GM21717 (cell line): ENCODE measurements around the gene KIF16B.

Experiments used
- ATAC-seq: cut with Tn5 transposase; IDR thresholded peaks from one replicate; pipeline ENCODE4 v1.9.1; 2021; ENCODE audit warnings: mild to moderate bottlenecking, moderate library complexity; ENCODE audit not compliant: unreplicated experiment

KIF16B gene

DNA sequence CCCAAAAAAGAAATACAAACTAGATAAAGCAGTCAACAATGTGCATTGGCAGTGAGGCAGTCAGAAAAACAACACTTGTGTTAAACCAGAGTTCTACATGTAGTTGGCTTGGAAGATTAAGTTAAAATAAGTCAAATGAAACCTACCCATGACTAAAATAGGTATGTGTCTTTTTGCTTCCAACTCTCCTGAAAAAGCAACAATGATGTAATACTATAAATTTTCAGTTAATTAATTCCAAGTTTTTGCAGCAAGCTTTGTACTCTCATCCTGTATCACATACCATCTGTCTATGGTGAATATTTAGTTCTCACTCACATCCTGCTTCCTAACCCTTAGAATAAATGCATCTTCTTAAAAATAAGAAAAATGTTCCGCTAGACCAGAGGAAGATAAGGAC is 261.5 kb downstream of the KIF16B start:
- no peak for ATAC-seq

DNA sequence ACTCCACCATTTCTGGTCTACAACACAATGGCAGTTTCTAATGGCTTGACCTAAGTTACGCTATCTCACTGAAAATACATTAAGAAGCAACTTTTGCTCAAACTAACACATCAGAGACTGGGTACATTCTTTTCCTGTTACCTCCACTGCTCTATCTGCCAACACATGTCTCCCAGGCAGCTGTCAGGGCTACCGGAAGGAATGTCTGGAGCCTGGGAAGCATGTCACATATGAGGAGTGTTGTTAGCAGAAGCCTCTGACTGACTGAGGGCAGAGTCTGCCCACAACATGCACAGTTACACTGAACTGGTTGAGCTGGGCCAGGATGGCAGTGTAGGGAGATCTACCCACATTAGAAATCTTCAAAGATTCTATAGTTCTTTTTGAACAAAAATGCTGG is 264.5 kb downstream of the KIF16B start:
- no peak for ATAC-seq

DNA sequence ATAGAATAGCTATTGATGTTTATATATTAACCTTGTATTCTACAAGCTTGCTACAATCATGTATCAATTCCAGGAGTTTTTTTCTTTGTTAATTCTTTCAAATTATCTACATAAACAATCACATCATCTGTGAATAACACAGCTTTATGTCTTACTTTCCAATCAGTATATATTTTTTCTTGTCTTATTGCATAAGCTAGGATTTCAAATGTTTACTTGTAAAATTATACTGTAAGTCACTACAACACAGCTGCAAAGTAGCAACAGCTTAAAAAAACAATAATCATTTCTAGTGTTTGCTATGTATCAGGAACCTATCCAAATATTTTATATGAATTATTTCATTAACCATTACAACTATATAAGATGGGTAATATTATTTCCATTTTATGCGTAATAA is 270.4 kb downstream of the KIF16B start:
- no peak for ATAC-seq

DNA sequence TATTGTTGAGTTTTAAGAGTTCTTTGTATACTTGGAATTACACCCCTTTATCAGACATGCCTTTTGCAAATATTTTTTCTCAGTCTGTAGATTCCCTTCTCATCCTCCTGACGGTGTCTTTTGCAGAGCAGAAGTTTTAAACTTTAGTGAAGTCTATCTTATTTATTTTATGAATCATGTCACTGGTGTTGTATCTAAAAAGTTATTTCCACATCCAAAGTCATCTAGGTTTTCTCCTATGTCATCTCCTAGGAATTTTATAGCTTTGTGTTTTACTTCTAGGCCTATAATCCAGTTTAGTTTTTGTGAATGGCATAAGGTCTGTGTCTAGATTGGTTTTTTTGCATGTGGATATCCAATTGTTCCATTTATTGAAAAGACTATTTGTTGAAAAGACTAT is 271.3 kb downstream of the KIF16B start:
- no peak for ATAC-seq

DNA sequence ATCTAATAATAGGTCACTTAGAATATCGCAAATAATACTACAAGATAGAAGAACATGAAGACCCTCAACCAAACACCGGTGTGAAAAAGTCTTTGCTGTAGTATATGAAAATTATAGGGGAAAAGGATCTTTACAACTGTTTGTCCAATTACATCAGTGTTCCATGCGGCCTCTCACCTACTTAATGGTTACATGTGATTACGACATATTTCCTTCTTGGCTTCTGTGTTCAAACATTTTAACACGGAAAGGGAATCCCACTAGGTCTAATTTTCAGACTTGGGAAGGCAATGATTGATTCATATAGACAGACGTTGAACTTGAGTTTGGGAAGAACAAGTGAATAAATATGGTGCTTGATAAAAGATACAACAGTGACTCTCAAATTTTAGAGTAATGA is 273.4 kb downstream of the KIF16B start:
- ATAC-seq, result no peak

DNA sequence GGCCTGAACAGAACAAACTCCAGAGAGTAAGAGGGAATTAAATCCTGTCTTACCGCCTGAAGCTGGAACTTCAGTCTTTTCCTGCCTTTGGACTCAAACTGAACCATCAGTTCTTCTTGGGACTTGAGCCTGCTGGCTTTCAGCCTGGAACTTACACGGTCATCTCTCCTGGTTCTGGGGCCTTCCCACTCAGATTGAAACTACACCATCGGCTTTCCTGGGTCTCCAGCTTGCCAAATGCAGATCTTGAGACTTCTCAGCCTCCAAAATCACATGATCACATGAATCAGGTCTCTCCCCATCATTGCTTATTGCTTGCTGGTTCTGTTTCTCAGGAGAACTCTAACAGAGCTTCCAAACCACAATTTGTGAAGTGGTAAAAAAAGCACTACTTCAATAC is 276.3 kb downstream of the KIF16B start:
- no peak for ATAC-seq

DNA sequence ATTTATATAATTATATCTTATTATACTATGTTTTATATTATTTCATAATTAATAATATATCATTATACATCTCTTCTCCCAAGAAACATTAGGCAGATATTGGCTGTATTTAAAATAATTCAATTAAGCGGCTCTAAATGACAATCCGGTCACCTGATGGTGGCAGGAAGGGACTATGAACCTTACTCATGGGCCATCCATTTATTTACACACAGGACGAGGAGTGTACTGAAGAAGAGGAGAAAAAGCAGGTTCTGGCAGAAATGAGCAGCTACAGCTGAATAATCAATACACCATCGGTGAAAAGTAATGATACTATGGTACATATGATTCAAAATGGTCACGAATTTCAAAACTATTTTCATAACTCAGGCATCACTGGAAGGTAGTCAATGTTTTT is 277.7 kb downstream of the KIF16B start:
- no peak for ATAC-seq

DNA sequence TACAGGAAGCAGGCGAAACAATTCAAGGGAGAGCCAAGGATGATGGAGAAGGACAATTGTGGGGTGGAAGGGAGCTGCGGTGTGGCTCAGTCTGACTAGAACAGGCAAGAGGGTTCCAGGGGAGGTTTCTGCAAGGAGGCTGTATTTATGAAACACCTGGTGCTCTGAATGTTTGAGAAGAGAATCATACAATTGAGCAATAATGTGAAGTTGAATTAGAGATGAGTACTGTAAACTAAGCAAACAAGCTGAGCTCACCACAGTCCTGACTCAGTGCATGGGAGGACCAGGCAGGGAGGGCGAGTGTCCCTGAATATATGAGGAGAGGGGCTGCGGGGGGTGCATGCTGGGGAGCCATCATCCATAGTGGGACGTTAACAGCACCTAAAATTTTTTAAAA is 279.7 kb downstream of the KIF16B start:
- no peak for ATAC-seq

DNA sequence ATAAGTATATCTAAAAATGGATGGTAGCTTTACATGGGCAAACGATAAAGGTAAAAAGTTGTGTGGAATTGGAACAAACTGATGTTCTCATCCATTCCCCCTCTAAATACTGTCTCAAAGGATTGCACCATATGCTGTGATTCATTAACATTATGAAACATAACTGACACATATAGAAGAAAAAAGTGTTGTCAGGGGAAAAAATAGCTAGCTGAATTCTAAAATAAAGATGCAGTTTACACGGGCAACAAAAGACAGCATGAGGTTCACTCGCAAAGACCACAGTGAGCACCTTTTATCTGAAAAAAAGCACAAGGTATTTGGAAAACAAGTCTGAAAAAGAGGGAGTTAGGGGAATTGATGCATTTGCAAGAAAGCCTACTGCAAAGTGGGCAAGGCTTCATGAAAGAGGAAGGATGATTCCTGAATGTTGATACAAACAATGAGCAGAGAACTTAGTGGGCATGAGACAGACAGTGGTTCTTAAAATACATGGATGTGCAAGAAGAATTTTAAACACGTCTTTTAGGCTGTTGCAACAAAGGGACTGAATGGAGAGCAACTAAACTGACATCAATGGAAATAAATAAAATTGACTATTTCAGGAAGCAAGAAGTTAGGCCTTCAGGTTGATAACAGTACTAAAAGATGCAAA is 280.9 kb downstream of the KIF16B start:
- no peak for ATAC-seq

DNA sequence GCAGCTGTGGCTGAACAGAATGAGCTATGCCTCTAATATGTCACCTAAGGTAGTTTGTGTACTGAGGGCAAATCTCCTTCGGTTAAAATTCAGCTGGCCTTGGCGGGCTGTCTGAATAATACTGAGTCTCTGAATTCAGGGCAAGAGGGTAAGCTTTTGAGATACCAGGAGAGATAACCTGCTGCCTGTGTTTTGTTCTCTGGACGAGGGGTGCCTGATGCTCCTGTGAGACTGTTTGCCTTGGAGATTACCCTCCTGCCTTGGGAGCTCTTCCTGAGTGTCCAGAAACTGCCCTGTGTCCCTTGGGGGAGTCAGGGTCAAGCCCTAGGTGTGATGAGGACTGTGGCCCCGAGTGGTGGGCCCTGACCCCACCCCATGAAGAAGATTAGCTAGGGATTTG is 282.9 kb downstream of the KIF16B start:
- ATAC-seq, result no peak

DNA sequence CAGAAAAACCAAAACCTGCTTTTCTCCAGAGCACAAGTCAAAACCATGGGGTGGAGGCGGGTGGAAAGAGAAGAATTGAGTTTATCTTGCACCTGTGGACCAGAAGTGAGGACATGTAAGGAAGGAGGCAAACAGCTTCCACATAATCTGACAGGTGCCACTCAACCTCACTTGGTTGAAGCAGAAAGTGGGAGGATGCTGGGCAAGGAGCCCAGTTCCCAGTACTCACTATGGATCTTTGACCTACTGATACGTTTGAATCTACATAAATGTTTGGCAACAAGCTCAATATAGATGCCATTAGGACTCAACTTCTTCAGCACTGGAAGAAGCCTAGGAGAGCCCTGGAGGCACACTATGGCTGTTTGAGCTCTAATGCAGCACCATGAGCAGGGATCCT is 285.5 kb downstream of the KIF16B start:
- ATAC-seq, result no peak

DNA sequence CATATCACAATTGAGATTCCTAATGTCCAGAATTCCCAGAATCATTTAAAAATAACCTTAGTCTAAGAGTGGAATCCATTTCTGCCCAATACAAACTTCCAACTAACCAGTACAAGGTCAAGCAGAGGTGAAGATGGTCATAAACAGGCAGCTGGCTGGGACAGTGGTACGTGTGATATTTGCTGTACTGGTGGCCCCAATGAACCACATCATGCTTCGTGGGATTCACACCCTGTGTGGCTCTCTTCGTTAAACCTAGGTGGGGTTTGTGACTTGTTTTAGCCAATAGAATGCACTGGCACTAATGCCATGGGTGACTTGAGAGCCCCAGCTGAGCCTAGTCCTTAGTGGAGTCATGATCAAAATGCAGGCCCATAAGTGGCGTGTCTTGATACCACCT is 286.6 kb downstream of the KIF16B start:
- no peak for ATAC-seq

DNA sequence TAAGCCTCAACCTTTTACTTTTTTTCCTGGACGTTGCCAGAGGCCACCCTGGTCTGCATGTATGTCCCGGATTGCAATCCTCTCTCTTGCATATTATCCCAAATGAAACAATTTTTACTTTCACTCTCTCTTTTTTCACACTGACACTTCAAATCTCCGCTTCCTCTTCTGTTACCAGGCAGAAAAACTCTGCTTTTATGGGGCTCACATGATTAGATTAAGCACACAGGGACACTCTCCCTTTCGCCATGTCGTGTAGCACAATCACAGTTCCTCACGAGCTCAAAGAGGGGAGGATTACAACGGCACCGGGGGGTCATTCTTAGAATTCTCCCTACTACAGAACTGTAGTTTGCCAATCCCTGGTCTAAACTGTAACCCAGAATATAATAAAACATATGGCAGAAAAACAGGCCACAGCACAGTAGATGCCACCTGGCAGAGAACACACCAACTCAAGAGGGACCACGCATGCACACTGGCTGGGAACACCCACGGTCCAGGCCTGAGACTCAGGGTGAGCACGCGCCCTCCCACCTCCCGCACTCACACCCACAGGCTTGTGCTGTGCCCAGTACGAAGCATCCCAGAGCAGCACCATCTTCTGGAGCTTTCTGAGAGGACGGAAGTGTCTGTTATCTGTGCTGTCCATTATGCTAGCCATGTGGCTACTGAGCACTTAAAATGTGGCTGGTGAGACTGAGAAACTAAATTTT is 288.7 kb downstream of the KIF16B start:
- ATAC-seq, result no peak

DNA sequence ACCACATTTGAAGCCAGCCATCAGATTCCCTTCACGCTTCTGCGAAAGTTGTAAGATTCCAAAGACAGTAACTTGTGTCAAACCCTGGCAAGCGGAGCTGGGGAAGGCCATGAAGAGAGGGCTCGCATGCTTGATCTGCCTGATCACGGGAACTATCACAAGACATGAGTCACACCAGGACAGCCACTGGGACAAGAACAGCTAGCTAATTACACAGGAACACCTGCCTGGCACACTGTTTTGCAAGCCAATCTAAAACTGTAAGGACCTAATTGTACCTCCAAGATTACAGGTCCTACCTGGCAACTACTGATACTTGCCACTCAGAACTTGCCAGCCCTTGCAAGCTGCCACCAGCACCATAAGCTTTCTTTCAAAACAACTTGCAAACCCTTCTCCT is 289.3 kb downstream of the KIF16B start:
- ATAC-seq, result no peak

DNA sequence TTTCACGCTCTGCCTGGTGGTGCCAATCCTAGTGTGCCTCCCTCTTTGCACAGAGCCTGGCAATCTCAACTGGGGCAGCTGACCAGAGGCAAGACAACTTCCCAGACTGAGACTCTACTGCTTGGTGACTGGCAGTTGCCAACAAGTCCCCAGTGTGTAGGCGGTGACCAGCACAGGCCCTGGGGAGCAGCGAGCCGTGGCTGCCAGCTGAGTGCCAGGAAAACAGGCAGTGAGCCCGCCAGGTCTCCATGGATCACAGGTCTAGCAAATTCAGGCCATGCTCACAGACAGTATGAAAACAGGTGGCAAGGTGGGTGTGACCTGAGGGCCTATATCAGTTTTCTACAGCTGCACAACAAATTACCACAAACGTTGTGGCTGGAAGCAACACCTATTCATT is 289.9 kb downstream of the KIF16B start:
- no peak for ATAC-seq

DNA sequence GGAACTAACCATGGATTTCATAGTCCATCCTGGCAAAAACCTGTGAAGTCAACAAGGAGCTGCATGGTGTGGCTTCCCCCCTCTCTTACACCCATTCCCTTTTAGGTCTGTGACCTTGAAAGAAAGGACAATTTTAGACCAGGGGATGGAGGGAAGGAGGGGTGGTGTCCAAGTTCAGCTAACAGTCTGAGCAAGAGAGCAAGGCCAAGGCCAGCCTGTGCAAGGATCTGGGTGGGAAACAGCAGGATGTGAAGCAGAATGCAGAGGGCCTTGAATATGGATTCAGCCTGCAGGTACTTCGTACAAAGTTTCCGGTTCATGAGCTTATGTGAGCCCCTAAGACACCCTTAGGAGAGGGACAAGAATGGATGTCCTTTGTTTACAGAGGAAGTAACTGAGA is 293.0 kb downstream of the KIF16B start:
- no peak for ATAC-seq

DNA sequence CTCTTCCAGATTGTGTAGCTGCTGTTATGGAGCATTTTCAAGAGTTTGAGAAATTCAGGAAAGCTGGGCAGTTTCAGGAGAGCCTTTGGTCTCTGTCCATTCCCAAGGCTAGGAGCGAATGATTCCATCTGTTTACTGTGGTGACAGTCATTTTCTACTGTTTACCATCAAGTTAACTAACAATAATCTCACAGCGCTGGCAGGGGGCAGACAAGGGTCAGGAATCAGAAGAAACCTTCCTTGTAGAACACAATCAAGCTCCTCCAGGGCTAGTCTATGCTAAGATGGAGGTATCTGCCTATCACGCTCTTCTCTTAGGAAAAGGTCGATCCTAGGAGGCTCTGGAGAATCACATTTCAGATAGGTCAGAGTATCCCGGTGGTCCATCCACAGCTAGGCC is 293.9 kb downstream of the KIF16B start:
- no peak for ATAC-seq

DNA sequence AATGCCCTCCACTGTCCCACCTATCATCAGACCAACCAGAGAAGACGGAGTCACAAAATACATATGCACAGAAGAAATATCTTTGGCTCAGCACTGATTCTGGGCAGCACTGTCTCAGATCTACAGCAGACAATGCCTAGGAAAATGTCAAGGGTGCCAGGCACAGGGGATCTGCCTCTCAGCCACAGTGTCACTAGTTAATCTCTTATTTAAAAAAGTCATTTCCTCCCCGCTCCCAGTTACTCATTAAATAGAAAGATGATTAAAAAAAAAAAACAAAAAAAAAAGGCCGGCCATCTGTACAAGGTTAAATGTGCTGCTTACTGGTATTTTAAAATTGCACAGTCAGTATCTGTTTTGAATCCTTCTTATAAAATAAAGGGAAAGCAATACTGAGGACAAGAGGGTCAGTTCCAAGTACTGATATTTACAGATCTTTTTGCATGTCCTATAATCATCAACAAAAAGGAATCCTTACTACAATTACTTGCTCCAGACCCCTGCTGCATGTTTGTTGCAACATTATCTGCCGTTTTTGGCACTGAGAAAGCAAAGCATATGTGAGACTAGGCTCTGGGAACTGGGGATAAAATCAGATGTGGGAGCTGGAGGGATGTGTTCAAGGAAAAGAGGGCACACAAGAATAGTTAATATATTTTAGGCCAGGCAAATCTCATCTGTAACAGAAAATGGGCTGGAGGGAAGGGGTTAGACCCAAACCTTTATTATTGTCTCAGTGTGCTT is 299.3 kb downstream of the KIF16B start:
- no peak for ATAC-seq

DNA sequence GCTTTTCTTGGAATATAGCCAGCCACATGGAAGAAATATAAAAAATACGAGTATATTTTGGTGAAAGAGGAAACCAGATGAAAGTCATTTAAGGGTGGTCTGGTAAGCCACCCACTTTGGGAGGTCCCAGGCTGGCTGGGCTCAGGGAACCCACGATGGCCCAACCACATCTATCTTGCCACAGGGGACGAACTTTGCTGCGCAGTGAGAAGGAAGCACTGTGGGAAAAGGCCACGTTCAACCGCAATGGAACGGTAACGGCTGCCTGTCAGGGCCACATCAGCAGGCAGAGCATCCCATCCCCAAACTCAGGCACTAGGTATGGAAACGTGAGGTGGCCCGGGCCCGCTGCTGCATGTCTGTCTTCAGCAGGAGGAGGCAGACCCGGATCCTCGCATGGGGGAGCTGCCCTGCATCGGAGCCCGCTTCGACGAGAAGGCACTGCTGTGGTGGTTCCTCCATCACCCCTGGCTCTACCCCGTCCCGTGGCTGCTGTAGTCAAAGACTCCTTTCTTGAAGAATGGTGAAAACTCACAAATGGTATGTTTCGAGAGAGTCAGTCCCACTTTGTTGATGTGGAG is 300.4 kb downstream of the KIF16B start:
- ATAC-seq, result no peak

DNA sequence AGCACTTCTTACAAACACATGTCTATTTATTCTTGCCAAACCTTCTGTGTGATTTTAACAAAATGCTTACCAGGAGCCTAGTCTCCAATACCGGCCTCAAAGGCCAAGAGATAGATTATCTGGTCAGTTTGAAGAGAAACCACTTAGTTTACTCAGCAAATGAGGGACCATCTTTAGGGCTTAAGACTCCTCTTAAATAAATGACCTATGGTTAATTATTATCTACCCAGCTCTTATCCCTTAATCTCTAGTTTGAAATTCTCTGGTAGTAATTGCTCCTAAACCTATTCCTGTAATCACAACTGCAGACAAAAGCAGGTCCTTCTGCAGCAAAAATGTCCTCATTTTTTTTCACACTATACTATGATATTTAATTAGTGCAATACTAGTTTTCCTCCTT is 301.8 kb downstream of the KIF16B start:
- no peak for ATAC-seq

DNA sequence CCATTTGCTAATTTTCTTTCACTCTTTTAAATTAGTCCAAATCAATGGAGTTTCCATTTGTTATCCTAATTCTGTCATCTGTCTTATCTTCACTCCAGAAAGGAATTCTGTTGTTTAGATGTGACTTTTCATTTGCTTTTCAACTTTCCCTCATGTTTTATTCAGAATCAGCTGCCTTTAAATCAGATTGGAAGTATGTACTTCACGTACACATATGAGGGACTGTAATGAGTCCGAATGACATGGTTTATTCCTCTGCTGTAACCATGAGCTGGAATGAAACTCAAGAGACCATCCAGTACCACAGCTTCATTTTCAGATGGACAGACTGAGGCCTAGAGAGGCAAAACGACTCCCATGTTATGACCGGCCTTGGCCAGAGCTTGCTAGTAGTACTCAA is 302.3 kb downstream of the KIF16B start:
- no peak for ATAC-seq
